SK-N-SH (cell line): Measurements from ENCODE around the gene KIF11.

Experiments used
- JUND ChIP-seq: IDR thresholded peaks from 2 replicates; pipeline ENCODE4 v1.4.0; 2012
- MEF2A ChIP-seq: IDR thresholded peaks from 2 replicates; pipeline ENCODE4 v1.4.0; 2012; ENCODE audit warnings: low read depth, borderline replicate concordance
- POLR2AphosphoS5 ChIP-seq: IDR thresholded peaks from 2 replicates; pipeline ENCODE4 v1.6.1; 2012; ENCODE audit warnings: low read depth, low read length
- RAD21 ChIP-seq: IDR thresholded peaks from 2 replicates; pipeline ENCODE4 v1.6.1; 2012; ENCODE audit warnings: mild to moderate bottlenecking, low read length

DNA sequence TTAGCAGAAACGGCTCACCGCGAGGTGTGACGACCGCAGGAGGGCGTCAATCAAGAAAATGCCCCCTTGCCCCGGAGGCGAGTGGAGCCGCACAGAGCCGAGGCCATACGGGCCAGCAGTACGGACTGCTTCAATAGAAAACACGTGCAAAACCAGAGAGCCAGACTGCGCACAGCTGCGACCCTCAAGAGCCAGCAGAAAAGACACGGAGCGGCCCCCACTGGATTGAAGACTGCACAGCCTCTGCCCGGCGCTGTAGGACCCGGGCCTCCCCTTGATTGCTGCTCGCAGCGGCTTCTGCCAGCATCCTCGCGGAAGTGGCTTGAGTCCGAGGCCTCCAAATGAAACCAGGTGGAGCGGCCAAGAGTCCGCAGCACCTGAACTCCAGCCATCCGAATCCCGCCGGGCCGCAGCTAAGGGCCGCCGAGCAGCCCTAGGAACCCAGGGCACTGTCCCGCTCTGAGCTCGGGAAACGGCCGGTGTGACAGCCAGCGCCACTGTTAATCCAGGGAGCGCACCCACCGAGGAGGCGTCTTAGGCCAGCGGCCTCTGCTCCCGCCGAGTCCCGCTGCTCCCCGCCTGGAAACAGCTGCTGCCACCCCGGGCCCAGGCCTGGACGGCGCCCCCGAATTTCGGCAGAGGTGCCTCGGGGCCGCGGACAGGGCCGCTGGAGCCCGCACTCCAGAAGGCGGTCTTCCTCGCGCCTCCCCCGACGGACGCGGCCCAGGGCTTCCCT lies 96.2 kb downstream of the KIF11 start:
- TF ChIP-seq MEF2A = no peak
- TF ChIP-seq RAD21 = no peak
- TF ChIP-seq POLR2AphosphoS5 = no peak
- no peak for TF ChIP-seq JUND
